HCT116 (cell line): ENCODE data around the gene N4BP3. TPM values are rescaled to one million over a fixed set of nuclear protein-coding genes. Genes with fewer than 3 reads are reported as not detected.
A peak's percentile ranks its signal among the peaks of the same experiment; 100 is the strongest.

Source experiments
- ATAC-seq: fragments of 200-7000 bp; cut with Tn5 transposase; 2 replicates; pipeline ENCODE4 v1.9.1; 2020; ENCODE audit warnings: mild to moderate bottlenecking, moderate library complexity
- BruUV-seq: library from RNA; stranded (reverse); fragments of 400-500 nt; replicated peaks from 2 replicates; lab custom pipeline; 2021; lab: Mats Ljungman, UMichigan
- CTCF ChIA-PET: fragments of 300-600 bp; sonication (Branson Sonifier 250); formaldehyde crosslinking; loops from one replicate; lab custom pipeline; 2021; ENCODE audit warnings: antibody characterized with exemption; lab: Charles Lee
- POLR2A ChIA-PET: fragments of 300-600, 350-600 bp; sonication (Branson Sonifier 250); formaldehyde crosslinking; loops from one replicate; lab custom pipeline; 2021; ENCODE audit warnings: antibody characterized with exemption; lab: Charles Lee
- RAD21 ChIA-PET, 2 experiments: fragments of 300-600 bp; sonication (Branson Sonifier 250); formaldehyde crosslinking; loops; one replicate each; lab custom pipeline; 2023; ENCODE audit warnings: low total read pairs in 2 of 2; ENCODE audit not compliant: uncharacterized antibody in 2 of 2, unreplicated experiment in 2 of 2, low non-redundant PET in 1 of 2; lab: Charles Lee
- DNase-seq: peaks from one replicate; pipeline ENCODE4 v3.0.0-alpha.2; 2010; ENCODE audit warnings: low read depth, low spot score
- H2AFZ ChIP-seq: fragments of 200-600 bp; shearing (Covaris generic), sonication (generic); 2 replicates; pipeline ENCODE4 v1.6.1; 2017; ENCODE audit warnings: low read depth, mixed run types, mixed read lengths, antibody characterized with exemption, low read length; ENCODE audit not compliant: poor library complexity, severe bottlenecking
- H3K27ac ChIP-seq: 2 replicates; pipeline ENCODE4 v1.5.1; 2012; ENCODE audit warnings: low read depth, low read length
- H3K27me3 ChIP-seq: fragments of 200-600 bp; sonication (generic); 2 replicates; pipeline ENCODE4 v1.6.1; 2016; ENCODE audit warnings: mixed run types, low read length, mixed read lengths; ENCODE audit not compliant: insufficient read depth
- H3K36me3 ChIP-seq, 2 experiments: fragments of 200-500 bp in 1 of 2; fragments of 200-600 bp in 1 of 2; sonication (Bioruptor generic) in 1 of 2; sonication (generic) in 1 of 2; 2 replicates each; pipeline versions ENCODE4 v1.5.1 to v1.6.1; 2014 to 2016; ENCODE audit warnings: low read length in 2 of 2, inconsistent platforms in 1 of 2, mixed read lengths in 1 of 2, mixed run types in 1 of 2; ENCODE audit not compliant: insufficient read depth in 2 of 2, control insufficient read depth in 1 of 2
- H3K4me1 ChIP-seq, 2 experiments: fragments of 200-600 bp in 1 of 2; sonication (generic) in 1 of 2; 2 replicates each; pipeline versions ENCODE4 v1.5.1 to v1.6.1; 2012 to 2017; ENCODE audit warnings: low read length in 2 of 2, inconsistent platforms in 1 of 2, mild to moderate bottlenecking in 1 of 2, mixed read lengths in 1 of 2, mixed run types in 1 of 2, moderate library complexity in 1 of 2; ENCODE audit not compliant: insufficient read depth in 2 of 2, control insufficient read depth in 1 of 2
- H3K4me2 ChIP-seq: fragments of 200-600 bp; sonication (generic); 2 replicates; pipeline ENCODE4 v1.6.1; 2017; ENCODE audit warnings: mixed run types, low read length, mixed read lengths
- H3K4me3 ChIP-seq, 2 experiments: fragments of 200-600 bp in 1 of 2; sonication (generic) in 1 of 2; replicated peaks in 1 of 2; 2 replicates each; pipeline ENCODE4 v1.5.1; 2011 to 2016; ENCODE audit warnings: low read length in 2 of 2, control low read depth in 1 of 2, low read depth in 1 of 2, mild to moderate bottlenecking in 1 of 2, mixed read lengths in 1 of 2, mixed run types in 1 of 2
- H3K79me2 ChIP-seq: fragments of 200-600 bp; sonication (generic); 2 replicates; pipeline ENCODE4 v1.6.1; 2017; ENCODE audit warnings: mild to moderate bottlenecking, mixed run types, low read length, moderate library complexity, mixed read lengths; ENCODE audit not compliant: insufficient read depth
- H3K9ac ChIP-seq: fragments of 200-600 bp; sonication (generic); 2 replicates; pipeline ENCODE4 v1.6.1; 2016; ENCODE audit warnings: low read length, mixed read lengths
- H3K9me2 ChIP-seq: fragments of 200-600 bp; sonication (generic), shearing (Covaris generic); 2 replicates; pipeline ENCODE4 v1.6.1; 2017; ENCODE audit warnings: mixed run types, mild to moderate bottlenecking, moderate library complexity; ENCODE audit not compliant: insufficient read depth
- H3K9me3 ChIP-seq, 2 experiments: fragments of 200-500 bp in 1 of 2; fragments of 200-600 bp in 1 of 2; sonication (Bioruptor generic) in 1 of 2; sonication (generic) in 1 of 2; 2 replicates each; pipeline ENCODE4 v1.6.1; 2014 to 2017; ENCODE audit warnings: low read length in 2 of 2, mixed read lengths in 2 of 2, inconsistent platforms in 1 of 2, low read depth in 1 of 2, mild to moderate bottlenecking in 1 of 2, mixed run types in 1 of 2, moderate library complexity in 1 of 2; ENCODE audit not compliant: control insufficient read depth in 1 of 2, insufficient read depth in 1 of 2
- H4K20me1 ChIP-seq: fragments of 200-600 bp; sonication (generic), shearing (Covaris generic); 2 replicates; pipeline ENCODE4 v1.6.1; 2017; ENCODE audit warnings: mixed run types, mild to moderate bottlenecking, moderate library complexity; ENCODE audit not compliant: insufficient read depth
- CTCF ChIP-seq, 3 experiments: fragments of 200-600 bp in 1 of 3; sonication (generic) in 1 of 3; IDR thresholded peaks in 2 of 3; conservative IDR thresholded peaks in 1 of 3; 2 replicates each; pipeline ENCODE4 v1.5.1; 2012 to 2017; ENCODE audit warnings: low read depth in 2 of 3, low read length in 2 of 3, antibody characterized with exemption in 1 of 3, borderline replicate concordance in 1 of 3, control low read depth in 1 of 3, mild to moderate bottlenecking in 1 of 3, mixed read lengths in 1 of 3, mixed run types in 1 of 3, moderate library complexity in 1 of 3; ENCODE audit not compliant: insufficient read depth in 1 of 3
- REST ChIP-seq: IDR thresholded peaks from 2 replicates; pipeline ENCODE4 v1.6.1; 2012; ENCODE audit warnings: low read depth
- intact Hi-C: fragments of 100-400 bp; cut with micrococcal nuclease; formaldehyde crosslinking; loops from 2 replicates; pipeline ENCODE4 v1.10.0; 2022
- total RNA-seq: library from RNA; stranded (reverse); gene quantifications from one replicate; pipeline ENCODE4 v1.2.1, GENCODE V29; 2021; ENCODE audit not compliant: unreplicated experiment

N4BP3 gene
- total RNA-seq, 1 experiment from 2014 or later, result 5.2 TPM

- H3K9ac ChIP-seq, result no peak overlapping the region
- H3K4me1 ChIP-seq, result peaks cover 14 to 27% of the 10 kb centered on the region in 2 experiments; a peak in 3 of 4 replicates
- no peaks in the 10 kb centered on the region for H3K9me3 ChIP-seq
- DNase-seq (no peak), ATAC-seq (no peak)
- intact Hi-C loops, result loop anchor here (5.0 kb wide), 1 partner anchor 549 kb away; the partner anchor contains the start of gene B4GALT7
- no peaks in the 10 kb centered on the region for H4K20me1 ChIP-seq
- H3K4me2 ChIP-seq, result no peak overlapping the region
- ChIA-PET CTCF (interaction anchor here (10.8 kb wide), 1 partner anchor 75 kb away, joined by 98 read pairs; no protein-coding TSS in a partner anchor), RAD21 (no interaction called here), POLR2A (no interaction called here)
- no peak overlapping the region for H3K4me3 ChIP-seq
- no peaks in the 10 kb centered on the region for H3K27me3 ChIP-seq
- no TSS peak for BruUV-seq
- H3K79me2 ChIP-seq, result peaks cover 33% of the 10 kb centered on the region
- peaks cover 27 to 45% of the 10 kb centered on the region in 2 experiments; a peak in 3 of 4 replicates for H3K36me3 ChIP-seq
- H3K27ac ChIP-seq, result no peak overlapping the region
- no peak overlapping the region for H2AFZ ChIP-seq
- H3K9me2 ChIP-seq, result no peaks in the 10 kb centered on the region
- TF ChIP-seq REST (no peak), CTCF (IDR thresholded peaks at IDR 0.05 in 2 of 3, conservative IDR thresholded peaks at IDR 0.05 in 1 of 3; ENCODE audit: borderline replicate concordance in 1 of 3, insufficient read depth in 1 of 3, low read depth in 2 of 3, low read length in 2 of 3) (peak in 1 of 3 experiments; percentile 24; a peak in 1 of 6 replicates)
These were observed 37.8 kb downstream of the N4BP3 start for GRCh38 chr5:178150977-178151734.
